Stimulated activated CD4-positive, alpha-beta T cell treated with anti-CD3 and anti-CD28 coated beads, TNF-alpha, amount 100 ng/mL, for 1 hour (primary cell): ENCODE results near the gene KLK12.

Source experiments
- DNase-seq, 3 donors: peaks; one replicate each; pipeline ENCODE4 v3.0.0-alpha.2; 2020; ENCODE audit warnings: low read depth in 3 of 3, low spot score in 1 of 3

KLK12 gene

DNA sequence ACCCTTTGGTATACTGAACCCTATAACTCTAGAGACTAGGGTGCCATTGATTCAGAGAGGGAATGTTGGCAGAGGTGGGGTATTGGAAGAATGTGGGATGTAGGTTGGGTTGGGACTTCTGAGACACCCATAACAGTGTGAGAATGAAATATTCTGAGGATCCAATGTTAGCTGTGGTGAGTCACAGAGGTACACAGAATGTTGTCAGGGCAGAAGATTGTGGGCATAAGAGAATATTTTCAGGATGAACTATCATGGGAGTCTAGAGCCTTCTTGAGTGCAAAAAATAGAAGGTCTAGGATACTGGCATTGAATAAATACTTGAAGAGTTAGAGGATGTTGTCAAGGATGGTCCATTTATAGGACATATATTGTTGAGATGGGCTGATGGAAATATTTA is 21.1 kb upstream of the KLK12 start:
- DNase-seq = no peak

DNA sequence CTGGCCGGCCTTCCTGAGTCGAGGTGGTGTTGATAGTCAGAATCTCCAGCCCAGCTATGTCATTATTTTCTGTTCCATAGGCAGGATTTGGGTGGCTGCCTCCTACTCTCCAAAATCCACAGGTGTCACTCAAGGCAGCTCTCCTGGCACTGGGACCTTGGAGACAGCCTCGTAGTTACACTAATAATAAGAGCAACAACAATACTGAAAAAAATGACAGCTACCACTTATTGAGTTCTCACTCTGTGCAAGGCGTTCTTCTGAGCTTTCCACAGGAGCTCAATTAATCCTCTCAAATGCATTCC is 12.2 kb upstream of the KLK12 start:
- no peak for DNase-seq

- no peak for DNase-seq
Measured at GRCh38 chr19:51044327-51044726, 9.5 kb upstream of the KLK12 start.

GRCh38 chr19:51043497-51043896 is 8.7 kb upstream of the KLK12 start:
- DNase-seq = no peak

GRCh38 chr19:51040151-51040550 is 5.3 kb upstream of the KLK12 start:
- DNase-seq = no peak

DNA sequence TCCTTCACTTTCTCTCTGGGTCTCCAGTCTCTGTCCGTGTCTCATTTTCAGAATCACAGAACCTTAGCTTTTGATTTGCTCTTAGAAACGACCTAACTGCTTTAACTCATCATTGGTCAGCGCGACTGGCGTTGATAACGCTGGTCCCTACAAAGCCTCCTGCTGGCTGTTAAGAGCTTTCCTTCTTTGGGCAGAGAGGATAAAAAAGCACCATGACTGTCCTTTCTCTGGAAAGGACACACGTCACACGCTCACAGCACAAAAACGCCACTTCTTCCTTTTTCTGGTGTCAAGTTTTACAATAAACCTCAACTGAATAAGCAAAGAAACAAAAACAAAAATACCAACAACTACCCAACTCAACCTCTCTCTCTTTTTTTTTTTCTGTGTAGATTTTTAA is 1.7 kb upstream of the KLK12 start:
- no peak for DNase-seq

GRCh38 chr19:51031880-51032225 is 2.9 kb downstream of the KLK12 start:
- no peak for DNase-seq

DNA sequence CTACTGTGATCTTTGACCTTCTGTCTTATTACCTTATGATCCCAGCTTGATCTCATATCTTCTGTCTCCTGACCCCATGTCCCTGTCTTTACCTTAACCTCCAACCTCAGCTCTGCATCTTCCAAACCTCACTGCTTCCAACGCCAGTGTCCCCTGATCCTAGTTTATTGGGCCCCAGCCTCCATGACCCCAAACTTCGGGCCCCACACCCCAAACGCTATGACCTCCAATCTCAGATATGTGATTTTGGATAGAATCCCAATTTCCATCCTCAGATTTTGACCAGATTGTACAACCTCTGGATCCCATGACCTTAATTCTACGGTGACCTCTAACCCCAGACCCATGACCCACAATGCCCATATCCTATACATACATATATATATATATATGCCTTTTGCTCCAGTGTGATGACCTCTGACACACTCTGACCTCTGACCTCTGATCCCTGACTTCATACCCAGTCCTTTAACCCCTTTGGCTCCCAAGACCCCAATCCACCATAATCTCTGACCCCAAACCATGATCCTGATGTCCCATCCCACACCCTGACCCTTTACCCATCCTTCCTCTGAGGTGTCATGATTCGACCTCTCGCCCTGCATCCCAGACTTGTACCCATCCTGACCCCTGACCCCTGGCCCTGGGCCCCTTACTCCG is 3.5 kb downstream of the KLK12 start:
- DNase-seq = no peak

- no peak for DNase-seq
Measured at GRCh38 chr19:51030631-51031030, 4.2 kb downstream of the KLK12 start.

DNA sequence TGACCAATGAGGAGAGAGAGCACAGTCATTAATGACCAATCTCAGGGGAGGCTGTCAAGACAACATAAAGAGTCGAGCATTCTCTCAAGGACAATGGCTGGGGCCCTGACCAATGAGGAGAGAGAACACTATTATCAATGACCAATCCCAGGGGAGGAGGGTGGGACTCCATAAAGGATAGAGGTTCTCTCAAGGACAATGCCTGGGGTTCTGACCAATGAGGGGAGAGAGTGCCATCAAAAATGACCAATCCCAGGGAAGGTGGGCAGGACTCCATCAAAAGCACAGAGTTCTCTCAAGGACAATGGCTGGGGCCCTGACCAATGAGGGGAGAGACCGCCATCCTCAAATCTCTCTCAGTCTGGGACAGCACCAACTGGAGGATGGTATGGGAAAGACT is 5.1 kb downstream of the KLK12 start:
- DNase-seq = no peak

DNA sequence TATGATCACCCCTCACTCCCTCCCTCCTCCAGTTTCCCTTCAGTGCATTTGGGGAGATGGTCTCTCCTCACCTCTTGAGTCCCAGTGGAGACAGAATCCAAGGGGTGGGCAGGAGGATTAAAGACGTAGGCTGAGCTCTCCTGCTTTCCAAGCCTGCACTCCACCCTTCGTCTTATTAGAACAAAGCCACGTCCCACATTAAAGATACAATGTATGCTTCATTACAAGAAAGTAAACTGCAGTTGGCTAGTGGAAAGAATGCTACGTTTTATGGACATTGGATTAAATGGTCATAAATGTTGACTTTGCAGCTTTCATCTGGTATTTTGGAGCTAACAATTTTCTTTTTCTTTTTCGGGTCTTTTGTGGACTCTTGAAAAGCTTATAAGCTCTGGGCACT is 6.9 kb downstream of the KLK12 start:
- no peak for DNase-seq

- DNase-seq = no peak
Measured at GRCh38 chr19:51027126-51027806, 7.5 kb downstream of the KLK12 start.

GRCh38 chr19:51026554-51026831 is 8.3 kb downstream of the KLK12 start, which contains the start of gene KLK11:
KLK11 (minus strand) TSS chr19:51026616; CDS start chr19:51025631, 985 bp downstream.
- no peak for DNase-seq

GRCh38 chr19:51025809-51026553 is 8.8 kb downstream of the KLK12 start:
- no peak for DNase-seq

DNA sequence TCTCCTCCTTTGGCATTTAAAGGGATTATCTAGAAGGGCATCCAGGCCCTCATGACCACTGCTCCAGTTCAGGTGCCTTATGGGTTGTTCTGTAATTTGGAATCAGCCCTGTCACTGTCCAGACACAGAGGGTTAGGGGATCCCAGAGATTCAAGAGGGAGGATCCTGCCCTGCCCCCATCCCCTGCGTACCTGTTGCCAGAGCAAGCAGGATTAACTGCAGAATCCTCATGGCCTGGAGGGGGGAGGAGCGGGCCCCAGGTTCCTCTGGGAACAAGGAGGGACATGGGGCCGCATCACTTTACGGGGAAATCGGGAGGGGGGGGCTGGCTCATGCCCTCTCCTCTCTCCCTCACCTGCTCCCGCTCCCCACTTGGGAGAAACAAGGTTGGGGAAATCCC is 9.4 kb downstream of the KLK12 start:
- no peak for DNase-seq

DNA sequence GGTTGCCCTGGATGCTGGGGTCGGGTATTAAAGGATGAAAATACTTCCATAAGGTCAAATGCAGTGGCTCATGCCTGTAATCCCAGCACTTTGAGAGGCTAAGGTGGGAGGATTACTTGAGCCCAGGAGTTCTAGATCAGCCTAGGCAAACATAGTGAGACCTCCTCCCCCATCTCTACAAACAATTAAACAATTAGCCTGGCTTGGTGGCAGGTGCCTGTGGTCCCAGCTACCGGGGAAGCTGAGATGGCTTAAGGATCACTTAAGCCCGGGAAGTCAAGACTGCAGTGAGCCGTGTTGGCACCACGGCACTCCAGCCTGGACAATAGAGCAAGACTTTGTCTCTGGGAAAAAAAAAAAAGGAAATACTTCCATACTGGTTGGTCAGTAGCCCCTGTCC is 9.9 kb downstream of the KLK12 start:
- no peak for DNase-seq

- DNase-seq = no peak
Measured at GRCh38 chr19:51023946-51024345, 10.9 kb downstream of the KLK12 start.

DNA sequence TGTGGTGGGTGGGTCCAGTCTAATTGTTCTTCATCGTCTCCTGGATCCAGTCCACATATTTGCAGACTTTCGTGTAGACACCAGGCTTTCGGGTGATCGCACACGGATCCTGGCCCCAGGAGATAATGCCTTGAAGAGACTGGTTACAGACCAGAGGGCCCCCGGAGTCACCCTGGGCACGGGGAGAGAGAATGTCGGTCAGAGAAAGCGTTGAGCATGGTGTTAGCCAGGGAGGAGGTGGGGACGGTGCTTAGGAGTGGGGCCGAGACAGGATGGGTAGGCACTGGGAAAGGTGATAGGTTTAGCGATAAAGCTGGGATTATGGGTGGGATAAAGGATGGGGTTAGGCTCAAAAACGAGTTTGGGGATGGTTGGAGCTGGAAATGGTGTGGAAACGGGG is 12.3 kb downstream of the KLK12 start:
- DNase-seq = no peak

- DNase-seq = no peak
Measured at GRCh38 chr19:51020988-51021651, 13.7 kb downstream of the KLK12 start.

GRCh38 chr19:51019544-51019925 is 15.3 kb downstream of the KLK12 start, which contains the start of gene KLK10:
KLK10 (minus strand) TSS chr19:51019709; CDS start chr19:51019130, 579 bp downstream.
- DNase-seq = no peak

DNA sequence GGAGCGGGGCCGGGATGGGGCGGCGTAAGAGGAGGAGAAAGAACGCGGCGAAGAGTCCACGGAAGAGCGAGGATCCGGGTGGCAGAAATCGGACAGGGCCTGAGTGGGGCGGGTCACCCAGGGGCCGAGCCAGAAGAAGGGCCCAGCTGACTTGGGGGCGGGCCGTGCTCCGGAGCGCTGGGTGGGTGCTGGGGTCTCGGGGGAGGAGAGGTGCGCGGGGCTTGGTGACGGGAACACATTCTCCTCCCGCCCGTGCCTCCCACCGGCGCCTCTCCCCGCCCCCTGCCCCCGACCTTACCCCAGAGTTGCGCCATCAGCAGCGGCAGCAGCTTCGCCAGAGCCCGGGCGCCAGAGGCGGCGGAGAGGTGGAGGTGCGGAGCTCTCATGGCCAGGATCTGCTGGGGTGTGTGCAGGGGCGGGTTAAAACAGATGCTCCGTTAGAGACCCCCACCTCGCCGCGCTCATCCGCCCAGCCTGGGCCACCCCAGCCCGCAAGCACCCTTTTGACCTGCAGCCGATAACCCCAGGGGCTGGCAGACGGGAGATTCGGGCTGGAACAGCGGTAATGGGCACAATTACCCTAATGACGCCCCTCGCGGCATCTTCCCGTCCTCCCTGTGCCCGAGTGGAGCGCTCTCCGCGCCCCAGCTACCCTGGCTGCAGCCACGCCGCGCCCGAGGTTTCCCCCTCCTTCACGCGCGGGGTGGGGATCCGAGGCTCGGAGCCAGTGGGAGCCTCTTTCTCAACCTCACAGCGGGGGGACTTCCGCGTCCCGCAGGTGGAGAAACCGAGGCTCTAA is 15.9 kb downstream of the KLK12 start:
- DNase-seq = no peak
